Right renal cortex interstitium (tissue), 3 donors: ENCODE measurements around the gene SLC9A3. TPM values are rescaled to one million over a fixed set of nuclear protein-coding genes. Genes with fewer than 3 reads are reported as not detected.

Experiments used
- DNase-seq, 3 donors: peaks; one replicate each; pipeline ENCODE4 v3.0.0-alpha.2; 2013; ENCODE audit warnings: low read depth in 3 of 3, low spot score in 2 of 3
- polyA plus RNA-seq, 3 donors: library from polyadenylated mRNA; unstranded; fragments of 120-200 nt; gene quantifications; one replicate each; pipeline ENCODE4 v1.2.1, GENCODE V29; 2013; ENCODE audit not compliant: insufficient read length in 3 of 3

SLC9A3 gene
- polyA plus RNA-seq, 3 donors = 34.9 to 43.2 (median 40.7) TPM

GRCh38 chr5:539469-540070 is 15.3 kb upstream of the SLC9A3 start:
- no peak for DNase-seq

- no peak for DNase-seq
Measured at GRCh38 chr5:538801-539468, 14.7 kb upstream of the SLC9A3 start.

- DNase-seq = no peak
Measured at GRCh38 chr5:538271-538771, 14.1 kb upstream of the SLC9A3 start.

GRCh38 chr5:537621-538071 is 13.4 kb upstream of the SLC9A3 start:
- no peak for DNase-seq

- no peak for DNase-seq
Measured at GRCh38 chr5:537098-537497, 12.8 kb upstream of the SLC9A3 start.

GRCh38 chr5:535846-536698 is 11.8 kb upstream of the SLC9A3 start:
- DNase-seq = no peak

- DNase-seq = no peak
Measured at GRCh38 chr5:534743-535671, 10.8 kb upstream of the SLC9A3 start.

- no peak for DNase-seq
Measured at GRCh38 chr5:533955-534742, 9.9 kb upstream of the SLC9A3 start.

GRCh38 chr5:533243-533954 is 9.2 kb upstream of the SLC9A3 start:
- no peak for DNase-seq

GRCh38 chr5:532521-533242 is 8.4 kb upstream of the SLC9A3 start:
- no peak for DNase-seq

GRCh38 chr5:531749-532315 is 7.6 kb upstream of the SLC9A3 start:
- DNase-seq = no peak

- DNase-seq = no peak
Measured at GRCh38 chr5:531101-531748, 7.0 kb upstream of the SLC9A3 start.

- no peak for DNase-seq
Measured at GRCh38 chr5:530001-530955, 6.0 kb upstream of the SLC9A3 start.

- no peak for DNase-seq
Measured at GRCh38 chr5:528629-529511, 4.6 kb upstream of the SLC9A3 start.
